HG02970 (cell line): ENCODE measurements around the gene AVL9.
"Not testable (repeated sequence)": the region's sequence is repeated elsewhere in the genome, so short reads cannot be mapped to it uniquely, and the experiment has no call there.

Experiments used
- ATAC-seq: cut with Tn5 transposase; IDR thresholded peaks from one replicate; pipeline ENCODE4 v1.9.1; 2021; ENCODE audit warnings: mild to moderate bottlenecking, moderate library complexity, moderate number of reproducible peaks; ENCODE audit not compliant: unreplicated experiment, low FRiP score

The AVL9 gene

DNA sequence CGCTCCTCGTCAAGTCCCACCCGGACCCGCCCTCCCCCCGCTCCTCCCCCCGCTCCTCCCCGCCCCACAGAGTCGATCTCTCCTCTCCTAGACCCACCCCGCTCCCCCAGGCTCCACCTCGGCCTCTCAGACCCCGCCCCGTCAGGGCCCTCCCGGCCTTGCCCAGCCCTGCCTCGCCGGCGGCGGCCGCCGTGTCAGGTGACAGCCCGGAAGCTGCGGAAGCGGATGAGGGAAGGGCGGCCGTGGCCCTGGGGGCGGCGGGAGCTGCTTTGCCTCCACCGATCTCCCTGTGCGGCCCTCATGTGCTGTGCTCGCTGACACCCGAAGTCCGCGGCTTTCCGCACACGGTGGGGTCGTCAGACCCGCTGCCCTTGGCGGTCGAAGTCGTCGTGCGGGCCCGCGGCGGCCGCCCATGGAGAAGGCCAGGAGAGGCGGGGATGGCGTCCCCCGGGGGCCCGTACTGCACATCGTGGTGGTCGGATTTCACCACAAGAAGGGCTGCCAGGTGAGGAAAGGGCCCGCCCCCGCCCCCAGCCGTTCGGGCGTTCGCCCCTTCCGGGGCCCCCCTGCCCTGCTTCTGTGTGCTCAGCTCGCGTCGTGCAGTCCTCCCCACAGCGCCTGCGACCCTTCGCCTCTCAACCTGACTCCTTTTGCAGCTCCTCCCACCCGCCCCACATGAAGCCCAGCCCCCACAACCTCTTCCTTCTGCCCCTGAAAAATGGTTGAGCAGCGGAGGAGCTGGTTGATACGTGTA lies at the start of gene AVL9:
AVL9 (plus strand) TSS at position 192 of the 754 bp plus-strand sequence; CDS start at position 413, 221 bp downstream.
- ATAC-seq: peak; percentile 98

DNA sequence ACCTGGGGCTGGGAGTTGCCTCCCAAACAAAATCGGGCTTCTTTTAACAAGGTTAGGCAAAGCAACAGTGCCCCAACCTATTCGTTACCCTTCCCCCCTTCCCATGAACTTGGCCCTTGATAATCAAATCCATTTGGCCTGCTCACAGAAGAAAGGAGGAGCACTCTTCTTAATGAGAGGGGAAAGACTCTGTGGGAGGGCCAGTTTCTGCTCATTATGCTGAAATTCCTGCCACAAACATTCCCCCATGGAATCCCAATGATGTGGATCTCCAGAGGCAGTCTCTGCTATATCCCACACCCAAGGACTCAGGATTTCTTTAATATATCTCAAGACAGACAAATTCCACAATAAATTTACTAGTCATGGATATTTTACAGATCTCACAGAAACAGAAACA lies 48.1 kb upstream of the AVL9 start:
- ATAC-seq: no peak

DNA sequence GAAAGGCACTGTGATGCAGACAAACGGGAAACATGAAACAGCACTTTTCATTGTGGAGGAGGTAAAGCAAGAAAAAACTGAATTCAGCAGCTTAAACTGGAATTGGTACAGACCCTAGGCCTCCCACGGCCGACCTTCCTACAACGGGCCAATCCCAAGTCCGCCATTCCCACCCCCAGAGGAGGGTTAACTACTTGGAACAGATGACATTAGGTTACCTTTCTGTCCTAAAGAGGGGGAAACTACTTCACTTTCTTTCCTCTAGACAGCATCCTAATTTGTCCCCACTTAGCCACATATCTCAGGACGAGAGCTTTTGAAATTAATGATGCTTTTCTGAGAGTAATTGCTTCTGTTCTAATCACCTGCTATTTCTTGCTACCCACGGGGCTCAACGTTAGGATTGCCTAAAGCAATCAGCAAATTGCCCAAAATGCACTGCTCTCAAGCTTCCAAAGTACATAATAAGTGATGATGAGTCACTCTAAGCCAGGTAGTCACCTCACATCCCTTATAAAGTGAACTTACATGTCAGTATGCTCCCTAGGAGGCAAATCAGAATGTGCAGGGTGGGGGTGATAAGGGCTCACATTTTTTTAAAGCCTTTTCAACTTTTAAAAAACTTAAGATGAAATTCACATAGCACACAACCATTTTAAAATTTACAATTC lies 41.8 kb upstream of the AVL9 start:
- ATAC-seq: no peak

DNA sequence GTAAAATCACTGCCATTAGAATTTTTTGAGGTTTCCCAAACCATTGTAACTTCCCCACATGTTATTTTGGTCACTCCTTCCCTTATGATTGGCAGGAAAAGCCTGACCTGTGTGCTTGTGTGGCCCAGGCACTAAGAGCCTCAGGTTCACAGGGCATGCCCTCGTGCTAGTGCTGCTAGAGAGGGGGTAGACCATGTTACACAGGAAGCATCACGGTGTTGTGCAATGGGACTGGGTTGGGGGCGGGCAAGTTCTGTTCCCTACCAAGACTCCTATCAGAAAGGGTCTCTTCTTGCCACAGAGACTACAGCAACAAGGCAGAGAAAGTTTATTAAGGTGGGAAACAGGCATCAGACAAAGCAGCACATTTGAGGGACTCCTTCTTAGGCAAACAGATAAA lies 37.3 kb upstream of the AVL9 start:
- ATAC-seq: no peak

DNA sequence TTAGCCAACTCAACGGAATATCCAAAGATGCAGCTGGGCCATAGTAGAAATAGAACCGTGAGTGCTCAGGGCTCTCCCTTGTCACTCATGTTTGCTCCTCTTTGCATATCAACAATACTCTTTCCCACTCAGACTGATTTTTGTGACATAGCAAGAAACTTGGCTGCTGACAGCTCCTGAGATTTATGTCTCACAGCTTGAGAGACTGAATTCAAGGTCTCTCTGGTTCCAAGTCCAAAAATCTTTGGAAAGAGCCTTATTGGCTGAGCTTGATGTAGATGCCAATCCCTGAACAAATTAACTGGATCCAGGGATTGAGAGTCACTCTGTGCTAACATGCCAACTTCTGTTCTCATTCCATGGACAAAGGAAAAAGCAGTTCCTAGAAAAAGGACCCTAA lies 35.5 kb upstream of the AVL9 start:
- no peak for ATAC-seq

DNA sequence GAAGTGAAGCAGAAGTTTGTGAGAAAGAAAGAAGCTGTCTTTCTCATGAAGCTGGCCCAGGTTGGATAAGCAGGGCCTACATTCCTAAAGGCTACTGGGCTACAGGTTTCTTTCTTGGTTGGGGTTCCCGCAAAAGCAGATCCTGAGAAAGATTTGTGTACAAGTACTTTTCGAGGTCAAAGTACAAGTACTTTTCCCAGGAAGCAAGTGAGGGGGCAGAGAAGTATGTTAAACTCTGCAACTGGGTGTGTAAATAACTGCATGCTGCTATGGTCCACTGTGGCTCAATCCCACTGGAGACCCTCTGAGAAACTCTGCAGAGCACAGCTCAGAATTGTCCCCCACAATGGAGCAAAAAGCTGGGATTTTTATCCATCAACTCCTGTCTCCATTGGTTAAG lies 33.8 kb upstream of the AVL9 start:
- no peak for ATAC-seq

DNA sequence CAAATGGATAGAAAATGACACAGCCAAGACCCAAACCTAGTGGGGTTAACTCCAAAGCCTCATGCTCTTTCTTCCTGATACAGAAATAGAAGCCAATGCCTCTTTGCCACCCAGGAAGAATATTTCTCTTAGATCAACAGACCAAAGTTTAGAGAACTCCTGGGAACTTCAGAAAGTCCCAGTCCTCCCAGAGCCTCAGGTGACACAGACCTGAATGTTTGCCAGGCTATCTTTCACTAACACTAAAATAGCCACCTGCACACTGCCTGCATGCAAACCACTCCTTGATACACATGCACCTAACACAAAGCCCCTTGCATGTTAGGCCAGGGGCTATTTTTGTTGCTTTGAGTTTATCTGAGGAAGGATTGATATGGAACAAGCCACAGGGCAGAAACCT lies 32.8 kb upstream of the AVL9 start:
- ATAC-seq: no peak

DNA sequence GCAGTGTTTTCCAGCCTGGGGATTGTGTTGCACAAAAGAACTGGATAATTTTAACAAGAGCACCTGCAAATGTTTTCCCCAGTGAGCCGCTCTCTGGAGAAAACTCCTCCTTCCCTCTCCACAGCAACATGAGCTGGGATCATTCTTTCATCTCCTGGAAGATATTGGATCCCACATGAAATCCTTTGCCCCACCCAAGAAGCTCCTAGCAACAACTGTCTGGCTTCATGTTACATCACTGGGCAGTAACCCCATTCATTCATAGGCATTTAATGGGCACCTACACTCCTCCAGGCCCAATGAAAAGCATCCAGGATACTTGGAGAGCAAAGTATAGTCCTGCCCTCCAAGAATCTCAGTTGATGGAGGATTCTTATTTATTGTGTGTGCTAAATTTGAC lies 32.3 kb upstream of the AVL9 start:
- no peak for ATAC-seq

DNA sequence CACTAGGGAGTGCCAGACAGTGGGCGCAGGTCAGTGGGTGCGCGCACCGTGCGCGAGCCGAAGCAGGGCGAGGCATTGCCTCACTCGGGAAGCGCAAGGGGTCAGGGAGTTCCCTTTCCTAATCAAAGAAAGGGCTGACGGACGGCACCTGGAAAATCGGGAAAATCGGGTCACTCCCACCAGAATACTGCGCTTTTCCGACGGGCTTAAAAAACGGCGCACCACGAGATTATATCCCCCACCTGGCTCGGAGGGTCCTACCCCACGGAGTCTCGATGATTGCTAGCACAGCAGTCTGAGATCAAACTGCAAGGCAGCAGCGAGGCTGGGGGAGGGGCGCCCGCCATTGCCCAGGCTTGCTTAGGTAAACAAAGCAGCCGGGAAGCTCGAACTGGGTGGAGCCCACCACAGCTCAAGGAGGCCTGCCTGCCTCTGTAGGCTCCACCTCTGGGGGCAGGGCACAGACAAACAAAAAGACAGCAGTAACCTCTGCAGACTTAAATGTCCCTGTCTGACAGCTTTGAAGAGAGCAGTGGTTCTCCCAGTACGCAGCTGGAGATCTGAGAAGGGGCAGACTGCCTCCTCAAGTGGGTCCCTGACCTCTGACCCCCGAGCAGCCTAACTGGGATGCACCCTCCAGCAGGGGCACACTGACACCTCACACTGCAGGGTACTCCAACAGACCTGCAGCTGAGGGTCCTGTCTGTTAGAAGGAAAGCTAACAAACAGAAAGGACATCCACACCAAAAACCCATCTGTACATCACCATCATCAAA lies 30.5 kb upstream of the AVL9 start:
- not testable (repeated sequence) for ATAC-seq

DNA sequence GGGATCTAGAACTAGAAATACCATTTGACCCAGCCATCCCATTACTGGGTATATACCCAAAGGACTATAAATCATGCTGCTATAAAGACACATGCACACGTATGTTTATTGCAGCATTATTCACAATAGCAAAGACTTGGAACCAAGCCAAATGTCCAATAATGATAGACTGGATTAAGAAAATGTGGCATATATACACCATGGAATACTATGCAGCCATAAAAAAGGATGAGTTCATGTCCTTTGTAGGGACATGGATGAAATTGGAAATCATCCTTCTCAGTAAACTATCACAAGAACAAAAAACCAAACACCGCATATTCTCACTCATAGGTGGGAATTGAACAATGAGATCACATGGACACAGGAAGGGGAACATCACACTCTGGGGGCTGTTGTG lies 25.3 kb upstream of the AVL9 start:
- ATAC-seq: not testable (repeated sequence)

DNA sequence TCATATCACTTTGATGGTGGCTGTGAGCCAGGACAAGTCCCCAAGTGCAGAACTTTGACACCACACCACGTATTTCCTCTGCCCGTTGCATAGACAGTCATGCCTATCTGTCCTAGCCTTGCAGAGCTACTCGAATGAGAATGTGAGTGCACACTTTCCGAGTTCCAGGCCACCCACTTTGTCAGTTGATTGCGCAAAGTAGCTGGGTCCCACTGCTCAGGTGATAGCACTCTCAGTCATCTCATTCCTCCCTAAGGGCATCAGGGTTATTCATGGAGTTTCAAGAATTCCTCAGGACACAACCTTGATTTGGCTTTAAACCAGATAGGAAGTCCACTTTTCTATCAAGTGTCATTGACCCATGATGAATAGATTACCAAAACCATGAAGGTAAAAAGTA lies 24.4 kb upstream of the AVL9 start:
- ATAC-seq: no peak

DNA sequence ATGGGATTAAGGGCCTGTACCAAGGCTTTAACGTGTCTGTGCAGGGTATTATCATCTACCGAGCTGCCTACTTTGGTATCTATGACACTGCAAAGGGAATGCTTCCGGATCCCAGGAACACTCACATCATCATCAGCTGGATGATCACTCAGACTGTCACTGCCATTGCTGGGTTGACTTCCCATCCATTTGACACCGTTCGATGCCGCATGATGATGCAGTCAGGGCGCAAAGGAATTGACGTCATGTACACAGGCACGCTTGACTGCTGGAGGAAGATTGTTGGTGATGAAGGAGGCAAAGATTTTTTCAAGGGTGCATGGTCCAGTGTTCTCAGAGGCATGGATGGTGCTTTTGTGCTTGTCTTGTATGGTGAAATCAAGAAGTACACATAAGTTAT lies 23.3 kb upstream of the AVL9 start:
- no peak for ATAC-seq

DNA sequence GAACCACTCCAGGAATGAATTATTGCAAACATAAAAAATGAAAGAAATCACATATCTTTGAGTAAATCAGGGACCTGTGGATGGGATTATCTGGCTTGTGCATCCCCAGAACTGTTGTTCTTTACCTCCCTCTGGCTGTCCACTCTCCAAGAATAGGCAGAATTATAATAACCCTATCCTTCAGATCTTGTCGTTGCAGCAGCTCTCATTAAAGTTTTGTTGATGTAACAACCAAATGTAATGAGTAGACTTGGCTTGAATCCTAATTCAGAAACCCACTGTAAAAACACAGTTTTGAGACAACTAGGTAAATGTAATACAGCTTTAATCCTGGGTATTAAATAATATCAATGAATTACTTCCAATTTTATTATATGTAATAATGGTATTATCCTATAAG lies 21.3 kb upstream of the AVL9 start:
- no peak for ATAC-seq

DNA sequence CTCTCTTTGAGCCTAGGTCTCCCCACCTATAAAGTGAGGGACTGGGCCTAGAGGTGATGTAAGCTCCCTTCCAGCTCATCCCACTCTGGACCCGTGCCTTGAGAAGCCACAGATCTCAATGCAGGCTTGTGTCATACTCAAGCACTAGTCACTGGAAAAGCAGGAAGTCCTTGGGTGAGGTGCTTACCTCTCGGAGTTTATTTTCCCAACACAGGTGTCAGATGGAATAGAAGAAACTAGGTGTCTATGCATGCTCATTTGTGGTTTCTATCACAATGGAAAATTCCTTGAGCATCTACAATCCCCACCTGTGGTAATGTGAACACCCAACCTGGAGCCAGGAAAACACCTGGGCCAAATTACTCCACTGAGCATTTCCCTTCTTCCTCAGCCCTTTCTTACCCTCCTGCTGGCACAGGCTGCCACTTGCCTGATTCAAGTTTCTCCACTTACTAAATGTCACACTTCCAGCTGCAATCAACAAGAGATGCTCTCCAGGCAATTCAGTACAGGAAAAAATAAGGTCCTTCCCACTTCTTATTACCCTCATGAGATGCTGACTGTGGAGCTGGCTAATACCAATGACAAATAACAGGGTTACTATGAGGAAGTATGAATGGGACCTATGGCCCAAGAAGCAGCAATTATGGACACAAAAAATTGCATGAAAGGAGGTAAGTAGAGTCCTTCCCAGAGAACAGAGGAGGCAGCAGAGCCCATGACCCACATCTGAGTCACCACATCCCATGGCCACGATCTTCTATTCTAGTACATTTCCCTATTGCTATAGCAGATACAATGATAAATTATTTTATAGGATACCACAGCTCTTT lies 18.3 kb upstream of the AVL9 start:
- no peak for ATAC-seq

DNA sequence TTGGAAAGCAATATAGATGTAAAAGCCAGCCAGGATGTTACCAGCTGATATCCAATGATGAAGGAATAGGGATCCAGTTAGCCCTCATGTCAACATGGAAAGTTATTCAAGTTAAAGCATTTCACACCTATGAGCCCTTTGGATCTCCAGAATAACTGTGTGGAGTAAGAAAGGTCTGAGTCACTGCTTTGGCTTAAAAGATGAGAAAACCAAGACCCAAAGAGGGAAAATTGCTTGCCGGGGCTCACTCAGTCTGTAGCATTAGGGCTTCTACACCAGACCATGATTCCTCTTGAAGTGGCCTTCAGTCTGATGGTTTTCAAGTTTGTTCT lies 17.7 kb upstream of the AVL9 start:
- ATAC-seq: no peak

DNA sequence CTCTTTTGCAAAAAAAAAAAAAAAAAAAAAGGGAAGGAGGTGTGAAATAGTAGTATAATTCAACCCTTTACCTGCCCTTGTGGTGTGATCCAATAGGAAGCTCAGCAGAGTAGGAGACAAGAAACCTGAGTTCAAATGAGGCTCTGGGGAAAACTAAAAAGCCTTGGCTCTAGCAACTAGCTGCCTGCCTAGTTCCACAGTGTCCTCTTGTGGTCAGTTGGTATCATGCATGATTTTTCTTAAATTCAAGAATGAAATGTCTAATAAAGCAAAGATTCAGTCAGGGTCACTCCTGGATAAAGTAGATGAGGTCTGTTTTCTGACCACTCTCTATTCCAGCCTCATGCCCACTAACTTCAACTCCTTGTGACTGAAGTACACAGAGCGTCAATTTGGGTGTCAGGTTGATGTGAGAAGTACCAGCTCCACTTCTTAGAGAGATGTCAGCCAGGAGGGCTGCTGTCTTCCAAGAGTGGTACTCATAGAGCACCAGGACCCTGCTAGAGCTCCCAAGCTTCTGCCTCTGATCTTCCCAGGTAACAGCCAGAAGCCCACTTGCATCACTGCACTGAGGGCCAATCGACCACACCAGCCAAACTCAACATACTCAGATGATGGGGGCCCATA lies 15.6 kb upstream of the AVL9 start:
- no peak for ATAC-seq

DNA sequence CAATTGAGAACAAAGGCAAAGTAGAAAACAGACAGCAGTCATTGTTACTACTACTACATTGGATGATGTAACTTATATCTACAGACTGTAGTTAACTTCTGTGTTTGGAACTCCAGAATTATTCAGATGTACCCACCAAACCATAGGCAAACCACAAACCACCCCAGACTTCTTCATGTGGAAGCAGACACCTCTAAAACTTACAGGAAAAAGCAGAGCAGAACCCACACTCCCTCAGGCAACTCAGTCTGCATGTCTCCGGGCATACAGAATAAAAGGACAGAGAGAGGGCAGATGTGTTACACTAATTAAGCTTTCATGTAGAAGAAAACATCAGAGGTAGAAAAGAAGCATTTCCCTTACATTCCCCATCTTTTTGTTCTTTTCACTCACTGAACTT lies 14.1 kb upstream of the AVL9 start:
- no peak for ATAC-seq

DNA sequence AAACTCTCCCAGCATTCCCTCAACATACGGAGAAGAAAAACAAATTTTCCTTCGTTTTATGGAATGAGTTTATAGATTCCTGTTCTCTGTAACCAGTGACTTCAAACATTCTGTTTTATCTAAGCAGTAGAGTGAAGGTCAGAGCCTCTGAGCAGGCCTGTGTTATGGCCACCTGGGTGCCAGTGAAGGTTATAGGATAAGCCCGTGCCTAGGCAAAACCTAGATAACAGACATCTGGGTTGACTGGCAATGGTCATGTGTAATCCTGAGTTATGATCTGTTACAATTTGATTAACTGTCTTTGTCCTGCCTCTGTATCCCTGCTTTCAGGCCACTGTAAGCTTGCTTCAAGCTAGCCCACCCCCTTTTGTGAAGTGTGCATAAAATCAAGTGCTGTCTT lies 13.4 kb upstream of the AVL9 start:
- no peak for ATAC-seq

DNA sequence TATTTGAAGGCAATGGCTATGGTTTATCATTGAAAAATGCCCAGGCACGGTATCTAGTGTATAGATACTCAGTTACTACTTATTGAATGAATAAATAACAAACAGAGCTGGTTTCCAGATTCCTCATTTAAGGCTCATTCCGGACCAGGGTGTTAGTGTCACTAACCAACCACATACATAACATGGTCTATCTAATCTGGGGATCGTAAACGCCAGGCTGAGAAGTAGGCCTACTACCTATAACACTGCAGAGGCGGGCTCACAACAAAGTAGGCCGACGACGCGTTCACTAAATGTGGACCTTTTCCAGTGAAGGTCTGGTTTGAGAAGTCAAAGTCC lies 5.5 kb upstream of the AVL9 start:
- no peak for ATAC-seq

DNA sequence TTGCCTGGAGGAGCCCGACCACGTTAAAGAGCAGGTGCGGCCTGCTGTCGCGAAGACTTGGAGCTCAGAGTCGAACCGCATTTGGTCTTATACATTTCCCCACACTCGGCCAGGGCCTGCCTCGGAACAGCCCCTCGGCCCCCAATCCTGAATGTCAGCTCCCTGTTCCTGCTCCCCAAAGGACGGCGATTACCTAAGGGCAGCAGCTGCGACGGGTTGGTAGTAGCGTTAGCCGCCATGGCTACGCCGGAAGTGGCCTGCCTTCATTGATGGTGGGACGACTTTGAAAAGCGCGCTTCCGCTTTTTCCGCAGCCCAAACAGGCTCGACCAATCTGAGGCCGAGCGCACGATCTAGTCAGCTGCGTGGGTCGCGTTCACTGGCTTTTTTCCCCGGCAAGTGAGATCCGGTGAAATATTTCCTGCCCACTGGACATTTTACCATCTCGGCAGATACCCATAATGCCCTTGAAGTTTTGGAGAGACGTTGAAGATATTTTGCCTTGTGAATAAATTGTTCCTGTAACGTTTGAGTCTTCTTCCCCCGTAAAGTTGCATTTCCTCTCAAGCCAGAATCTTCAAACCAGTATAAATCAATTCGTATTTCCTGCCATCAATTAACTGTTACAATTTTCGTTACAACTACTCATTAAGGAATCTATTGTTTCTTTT lies 5.0 kb upstream of the AVL9 start, which contains the start of gene LSM5:
LSM5 (minus strand) TSS at position 254 of the 670 bp plus-strand sequence; CDS start at position 239, 15 bp downstream.
- peak; percentile 85 for ATAC-seq
